Measurements from ENCODE around the gene TRAPPC8. TPM values are rescaled to one million over a fixed set of nuclear protein-coding genes. Genes with fewer than 3 reads are reported as not detected.
"Not testable (repeated sequence)": the region's sequence is repeated elsewhere in the genome, so short reads cannot be mapped to it uniquely, and the experiment has no call there.

Gene TRAPPC8, protein sequence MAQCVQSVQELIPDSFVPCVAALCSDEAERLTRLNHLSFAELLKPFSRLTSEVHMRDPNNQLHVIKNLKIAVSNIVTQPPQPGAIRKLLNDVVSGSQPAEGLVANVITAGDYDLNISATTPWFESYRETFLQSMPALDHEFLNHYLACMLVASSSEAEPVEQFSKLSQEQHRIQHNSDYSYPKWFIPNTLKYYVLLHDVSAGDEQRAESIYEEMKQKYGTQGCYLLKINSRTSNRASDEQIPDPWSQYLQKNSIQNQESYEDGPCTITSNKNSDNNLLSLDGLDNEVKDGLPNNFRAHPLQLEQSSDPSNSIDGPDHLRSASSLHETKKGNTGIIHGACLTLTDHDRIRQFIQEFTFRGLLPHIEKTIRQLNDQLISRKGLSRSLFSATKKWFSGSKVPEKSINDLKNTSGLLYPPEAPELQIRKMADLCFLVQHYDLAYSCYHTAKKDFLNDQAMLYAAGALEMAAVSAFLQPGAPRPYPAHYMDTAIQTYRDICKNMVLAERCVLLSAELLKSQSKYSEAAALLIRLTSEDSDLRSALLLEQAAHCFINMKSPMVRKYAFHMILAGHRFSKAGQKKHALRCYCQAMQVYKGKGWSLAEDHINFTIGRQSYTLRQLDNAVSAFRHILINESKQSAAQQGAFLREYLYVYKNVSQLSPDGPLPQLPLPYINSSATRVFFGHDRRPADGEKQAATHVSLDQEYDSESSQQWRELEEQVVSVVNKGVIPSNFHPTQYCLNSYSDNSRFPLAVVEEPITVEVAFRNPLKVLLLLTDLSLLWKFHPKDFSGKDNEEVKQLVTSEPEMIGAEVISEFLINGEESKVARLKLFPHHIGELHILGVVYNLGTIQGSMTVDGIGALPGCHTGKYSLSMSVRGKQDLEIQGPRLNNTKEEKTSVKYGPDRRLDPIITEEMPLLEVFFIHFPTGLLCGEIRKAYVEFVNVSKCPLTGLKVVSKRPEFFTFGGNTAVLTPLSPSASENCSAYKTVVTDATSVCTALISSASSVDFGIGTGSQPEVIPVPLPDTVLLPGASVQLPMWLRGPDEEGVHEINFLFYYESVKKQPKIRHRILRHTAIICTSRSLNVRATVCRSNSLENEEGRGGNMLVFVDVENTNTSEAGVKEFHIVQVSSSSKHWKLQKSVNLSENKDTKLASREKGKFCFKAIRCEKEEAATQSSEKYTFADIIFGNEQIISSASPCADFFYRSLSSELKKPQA (N-terminal part only)
- 30.9 TPM for polyA plus RNA-seq (ENCODE audit: insufficient read length)

DNA sequence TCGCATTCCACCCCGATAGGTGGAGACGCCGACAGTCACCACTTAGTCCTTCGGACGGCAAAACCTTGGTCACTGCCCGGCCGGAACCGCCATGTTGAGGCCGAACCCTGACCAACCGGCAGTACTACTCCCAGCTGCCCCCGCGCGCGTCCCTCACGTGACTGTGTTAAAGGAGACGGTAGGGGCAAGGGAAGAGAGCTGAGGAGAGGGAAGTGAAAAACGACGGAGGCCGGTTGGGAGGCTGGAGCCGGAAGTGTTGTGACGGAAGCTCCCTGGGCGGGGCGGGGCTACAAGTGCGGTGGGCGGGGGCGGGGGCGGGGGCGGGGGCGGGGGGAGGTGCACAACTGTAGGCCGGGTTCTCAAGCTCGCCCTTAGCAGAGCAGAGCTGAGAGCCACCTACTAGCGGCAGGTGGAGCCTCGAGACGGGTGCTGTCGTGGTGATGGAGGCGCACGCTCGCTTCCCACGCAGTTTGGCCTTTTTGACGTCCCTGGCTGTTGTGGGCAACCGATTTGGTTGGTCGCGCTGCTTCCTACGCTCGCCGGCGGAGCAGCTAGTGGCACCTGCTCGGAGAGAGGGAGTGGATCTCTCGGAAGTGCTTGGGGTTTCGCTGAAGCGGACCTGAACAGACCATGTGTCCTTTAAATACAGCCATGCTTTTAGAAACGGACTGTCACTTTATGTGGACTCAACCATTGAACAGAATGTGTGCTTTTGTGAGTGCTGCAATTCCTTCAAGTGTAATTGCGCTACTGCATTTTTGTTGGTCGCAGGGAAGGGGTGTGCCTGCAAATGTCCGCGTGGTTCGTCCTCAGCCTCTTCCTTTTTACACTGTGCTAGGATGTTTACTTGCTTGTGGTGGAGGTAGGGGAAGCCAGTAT, at the start of gene TRAPPC8:
Gene TRAPPC8 (minus strand): TSS at position 130 of the 879 bp plus-strand sequence. CDS start 364 bp downstream, outside the sequence.
- DNase-seq = peak; percentile 97

- DNase-seq = no peak
Observed at GRCh38 chr18:31990823-31991222, 47.9 kb upstream of the TRAPPC8 start.

DNA sequence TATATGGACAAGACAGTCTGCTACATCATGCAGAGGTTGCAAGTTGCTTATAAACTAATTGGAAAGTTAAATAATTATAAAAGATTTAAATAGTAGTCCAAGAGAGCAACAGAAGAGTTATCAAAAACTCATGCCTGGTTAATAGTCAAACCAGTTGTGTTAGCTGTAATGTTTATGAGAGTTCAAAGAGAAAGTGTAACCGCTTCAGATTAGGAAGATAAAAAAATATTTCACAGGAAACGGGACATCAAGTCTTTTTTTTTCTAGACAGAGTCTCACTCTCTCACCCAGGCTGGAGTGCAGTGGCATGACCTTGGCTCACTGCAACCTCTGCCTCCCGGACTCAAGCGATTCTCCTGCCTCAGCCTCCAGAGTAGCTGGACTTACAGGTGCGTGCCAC, 41.0 kb upstream of the TRAPPC8 start:
- no peak for DNase-seq

GRCh38 chr18:31983020-31983419, 40.1 kb upstream of the TRAPPC8 start:
- peak; percentile 6 for DNase-seq

GRCh38 chr18:31980863-31981262, 37.9 kb upstream of the TRAPPC8 start:
- no peak for DNase-seq

DNA sequence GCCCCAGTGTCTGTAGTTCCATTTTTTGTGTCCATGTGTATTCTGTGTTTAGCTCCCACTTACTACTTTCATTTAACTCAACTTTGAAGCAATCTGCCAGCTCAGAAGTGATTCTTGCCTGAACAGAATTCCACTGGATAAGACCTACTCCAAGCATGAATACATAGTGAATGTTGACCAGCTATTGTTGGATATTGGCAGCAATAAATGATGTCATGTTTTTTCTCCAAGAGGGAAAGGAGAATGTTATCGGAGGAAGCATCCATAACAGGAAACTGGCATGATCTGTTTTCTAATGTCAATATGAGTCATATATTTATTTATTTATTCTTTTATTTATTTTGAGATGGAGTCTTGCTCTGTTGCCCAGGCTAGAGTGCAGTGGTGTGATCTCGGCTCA, 36.8 kb upstream of the TRAPPC8 start:
- no peak for DNase-seq

DNA sequence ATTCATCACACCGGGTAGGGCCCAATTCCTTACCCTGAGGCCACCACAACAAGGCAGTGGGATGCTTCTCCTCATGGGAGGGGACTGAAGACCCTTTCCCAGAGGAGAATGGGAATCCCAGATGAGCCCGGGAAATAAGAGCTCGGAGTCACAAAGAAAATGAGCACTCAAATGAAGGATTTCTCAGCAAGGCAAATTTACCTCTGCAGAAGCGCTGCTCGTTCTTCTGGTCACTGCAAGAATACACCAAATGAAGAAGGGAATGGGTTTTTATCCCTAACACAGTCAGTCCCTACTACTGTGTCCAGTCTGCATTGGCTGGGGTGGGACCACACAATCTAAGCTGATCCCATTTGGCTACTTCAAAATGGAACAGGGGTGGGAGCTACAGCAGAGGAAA, 35.7 kb upstream of the TRAPPC8 start:
- no peak for DNase-seq

- no peak for DNase-seq
Observed at GRCh38 chr18:31977270-31977872, 34.4 kb upstream of the TRAPPC8 start.

- DNase-seq = no peak
Observed at GRCh38 chr18:31976242-31976641, 33.3 kb upstream of the TRAPPC8 start.

- no peak for DNase-seq
Observed at GRCh38 chr18:31973929-31974546, 31.1 kb upstream of the TRAPPC8 start.

DNA sequence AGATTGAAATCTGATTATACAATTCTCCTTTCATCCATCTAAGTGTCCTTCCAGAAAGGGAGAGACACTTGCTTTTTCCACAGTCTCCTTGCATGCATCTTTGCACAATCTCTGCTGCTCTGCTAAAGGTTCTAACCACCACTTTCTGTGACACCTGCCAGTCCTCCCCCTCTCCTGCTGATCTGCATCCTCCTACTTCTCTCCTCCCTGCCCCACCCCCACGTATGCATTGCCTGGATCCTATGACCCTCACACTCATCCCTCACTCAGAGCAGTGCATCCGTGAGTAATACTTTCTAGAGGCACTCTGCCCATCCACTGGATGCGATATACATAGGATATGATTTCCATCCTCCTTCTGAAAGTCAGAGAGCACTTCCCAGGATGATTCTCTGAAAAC, 27.7 kb upstream of the TRAPPC8 start:
- DNase-seq = no peak

- DNase-seq = no peak
Observed at GRCh38 chr18:31965316-31965970, 22.5 kb upstream of the TRAPPC8 start.

- DNase-seq = no peak
Observed at GRCh38 chr18:31957728-31958127, 14.8 kb upstream of the TRAPPC8 start.

GRCh38 chr18:31954349-31954748, 11.4 kb upstream of the TRAPPC8 start:
- peak; percentile 1 for DNase-seq

- not testable (repeated sequence) for DNase-seq
Observed at GRCh38 chr18:31953699-31954098, 10.8 kb upstream of the TRAPPC8 start.

GRCh38 chr18:31952223-31952622, 9.3 kb upstream of the TRAPPC8 start:
- no peak for DNase-seq

DNA sequence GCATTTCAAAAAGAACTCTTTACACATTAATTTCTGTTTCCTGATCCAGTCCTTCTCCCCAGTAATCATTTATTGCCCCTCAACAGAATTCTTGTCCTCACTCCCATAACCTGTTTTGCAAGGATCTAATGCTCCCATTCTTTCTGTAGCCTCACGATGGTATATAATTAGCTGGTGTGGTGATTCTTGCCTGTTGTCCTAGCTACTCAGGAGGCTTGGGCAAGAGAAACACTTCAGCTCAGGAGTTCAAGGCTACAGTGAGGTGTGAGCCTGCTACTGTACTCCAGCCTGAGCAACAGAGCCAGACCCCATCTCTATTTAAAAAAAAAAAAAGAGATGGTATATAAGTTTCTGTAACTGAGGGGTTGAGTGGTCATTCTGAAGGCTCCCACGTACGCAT, 7.7 kb upstream of the TRAPPC8 start:
- DNase-seq = no peak

- DNase-seq = not testable (repeated sequence)
Observed at GRCh38 chr18:31948349-31948748, 5.4 kb upstream of the TRAPPC8 start.

DNA sequence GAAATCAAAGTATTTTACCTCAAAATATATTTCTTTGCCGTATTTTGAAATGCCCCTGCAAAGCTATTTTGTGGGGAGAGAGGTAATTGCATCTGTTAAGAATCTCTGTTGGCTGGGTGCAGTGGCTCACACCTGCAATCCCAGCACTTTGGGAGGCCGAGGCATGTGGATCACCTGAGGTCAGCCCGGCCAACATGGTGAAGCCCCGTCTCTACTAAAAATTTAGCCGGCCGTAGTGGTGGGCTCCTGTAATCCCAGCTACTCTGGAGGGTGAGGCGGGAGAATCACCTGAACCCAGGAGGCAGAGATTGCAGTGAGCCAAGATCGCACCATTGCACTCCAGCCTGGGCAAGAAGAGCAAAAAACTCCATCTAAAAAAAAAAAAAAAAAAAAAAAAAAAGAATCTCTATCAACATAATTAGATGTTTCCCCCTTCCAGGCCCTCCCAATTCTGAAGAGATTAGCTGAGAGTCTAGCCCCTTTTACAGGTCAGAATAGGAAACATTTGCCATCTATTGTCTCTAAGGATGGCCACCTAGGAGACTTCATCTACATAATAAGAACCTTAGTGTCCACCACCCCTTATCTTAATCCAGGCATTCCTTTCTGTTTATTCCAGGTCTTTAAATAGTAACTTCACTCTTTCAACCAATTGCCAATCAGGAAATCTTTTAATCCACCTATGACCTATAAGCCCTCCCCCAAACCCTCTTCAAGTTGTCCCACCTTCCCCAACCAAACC, 3.5 kb upstream of the TRAPPC8 start:
- DNase-seq = no peak
